ENCODE data around the gene VEGFD.

Gene VEGFD

GRCh38 chrX:15299941-15300851, 84.0 kb downstream of the VEGFD start:
- ATAC-seq: peak; percentile 53; the same call in 2 of the 3 replicates
- no peak for TF ChIP-seq ZNF70 (CRISPR knock-in tag; IDR thresholded peaks at IDR 0.05)
- TF ChIP-seq TOX (CRISPR knock-in tag; IDR thresholded peaks at IDR 0.05; ENCODE audit: borderline replicate concordance): no peak
- TF ChIP-seq CSDC2 (CRISPR knock-in tag; IDR thresholded peaks at IDR 0.05): no peak
- no peak for TF ChIP-seq SNAI2 (CRISPR knock-in tag; IDR thresholded peaks at IDR 0.05)
- TF ChIP-seq OSR1 (CRISPR knock-in tag; IDR thresholded peaks at IDR 0.05): no peak
- TF ChIP-seq CSRNP3 (CRISPR knock-in tag; IDR thresholded peaks at IDR 0.05): no peak
- no peak for TF ChIP-seq ISL1 (CRISPR knock-in tag; IDR thresholded peaks at IDR 0.05)
- no peak for TF ChIP-seq PPARA (CRISPR knock-in tag; IDR thresholded peaks at IDR 0.05; ENCODE audit: borderline replicate concordance)
- TF ChIP-seq ZC3H10 (CRISPR knock-in tag; IDR thresholded peaks at IDR 0.05): no peak
- TF ChIP-seq TSHZ2 (CRISPR knock-in tag; IDR thresholded peaks at IDR 0.05): no peak
- no peak for TF ChIP-seq TCF4 (CRISPR knock-in tag; IDR thresholded peaks at IDR 0.05; ENCODE audit: borderline replicate concordance)
- no peak for TF ChIP-seq ZFP3 (CRISPR knock-in tag; IDR thresholded peaks at IDR 0.05)
- no peak for TF ChIP-seq ZNF565 (CRISPR knock-in tag; conservative IDR thresholded peaks at IDR 0.05; ENCODE audit: low read depth)
- no peak for TF ChIP-seq POU6F1 (CRISPR knock-in tag; IDR thresholded peaks at IDR 0.05; ENCODE audit: borderline replicate concordance, low read depth)
- no peak for TF ChIP-seq ZFP30 (CRISPR knock-in tag; IDR thresholded peaks at IDR 0.05)
- no peak for TF ChIP-seq RARB (CRISPR knock-in tag; IDR thresholded peaks at IDR 0.05)

GRCh38 chrX:15298780-15299179, 85.4 kb downstream of the VEGFD start:
- TF ChIP-seq ZNF8 (CRISPR knock-in tag; IDR thresholded peaks at IDR 0.05) (no peak), SNAI2 (CRISPR knock-in tag; IDR thresholded peaks at IDR 0.05) (no peak), ZNF70 (CRISPR knock-in tag; IDR thresholded peaks at IDR 0.05) (no peak), ZFP30 (CRISPR knock-in tag; IDR thresholded peaks at IDR 0.05) (no peak), ESRRG (CRISPR knock-in tag; IDR thresholded peaks at IDR 0.05) (no peak), GLIS3 (CRISPR knock-in tag; IDR thresholded peaks at IDR 0.05) (no peak), CSDC2 (CRISPR knock-in tag; IDR thresholded peaks at IDR 0.05) (no peak)
- ATAC-seq: no peak

- no peak for ATAC-seq
- TF ChIP-seq ZFP30 (CRISPR knock-in tag; IDR thresholded peaks at IDR 0.05) (no peak), OSR1 (CRISPR knock-in tag; IDR thresholded peaks at IDR 0.05) (no peak), TSHZ2 (CRISPR knock-in tag; IDR thresholded peaks at IDR 0.05) (no peak), ZNF70 (CRISPR knock-in tag; IDR thresholded peaks at IDR 0.05) (no peak), ZFP3 (CRISPR knock-in tag; IDR thresholded peaks at IDR 0.05) (no peak), RARB (CRISPR knock-in tag; IDR thresholded peaks at IDR 0.05) (no peak), ZNF565 (CRISPR knock-in tag; conservative IDR thresholded peaks at IDR 0.05; ENCODE audit: low read depth) (no peak), ZC3H10 (CRISPR knock-in tag; IDR thresholded peaks at IDR 0.05) (no peak), CSDC2 (CRISPR knock-in tag; IDR thresholded peaks at IDR 0.05) (no peak), GLIS3 (CRISPR knock-in tag; IDR thresholded peaks at IDR 0.05) (no peak), TOX (CRISPR knock-in tag; IDR thresholded peaks at IDR 0.05; ENCODE audit: borderline replicate concordance) (no peak), PPARA (CRISPR knock-in tag; IDR thresholded peaks at IDR 0.05; ENCODE audit: borderline replicate concordance) (no peak), BACH2 (CRISPR knock-in tag; IDR thresholded peaks at IDR 0.05; ENCODE audit: borderline replicate concordance) (no peak), POU6F1 (CRISPR knock-in tag; IDR thresholded peaks at IDR 0.05; ENCODE audit: borderline replicate concordance, low read depth) (no peak), CREB5 (CRISPR knock-in tag; IDR thresholded peaks at IDR 0.05; ENCODE audit: low read depth) (no peak), PATZ1 (CRISPR knock-in tag; IDR thresholded peaks at IDR 0.05; ENCODE audit: borderline replicate concordance) (no peak)
These were observed 86.0 kb downstream of the VEGFD start for GRCh38 chrX:15298201-15298600.

All from SK-N-SH treated with all-trans-retinoic acid at 6 μM for 48 hours (cell line).